Endothelial cell of umbilical vein (primary cell): ENCODE measurements around the gene VWA8. TPM values are rescaled to one million over a fixed set of nuclear protein-coding genes. Genes with fewer than 3 reads are reported as not detected.

Experiments used
- BruUV-seq: library from RNA; stranded (reverse); fragments of 400-500 nt; replicated peaks from 2 replicates; lab custom pipeline; 2021; lab: Mats Ljungman, UMichigan
- CTCF ChIA-PET: fragments of 300-600, 350-600 bp; sonication (Branson Sonifier 250); formaldehyde crosslinking; loops from one replicate; lab custom pipeline; 2021; ENCODE audit warnings: antibody characterized with exemption, inconsistent platforms; lab: Charles Lee
- POLR2A ChIA-PET: fragments of 300-600, 350-600 bp; sonication (Branson Sonifier 250); formaldehyde crosslinking; loops from one replicate; lab custom pipeline; 2021; ENCODE audit warnings: antibody characterized with exemption, inconsistent platforms; lab: Charles Lee
- DNase-seq: peaks from one replicate; pipeline ENCODE4 v3.0.0-alpha.2; 2011; ENCODE audit warnings: low read depth, low spot score
- FAIRE-seq: peaks from 2 replicates; lab custom pipeline; 2011; peaks lifted over from hg19 to GRCh38; lab: Jason Lieb, UNC
- H2AFZ ChIP-seq: 2 replicates; pipeline ENCODE4 v1.6.0; 2012; ENCODE audit warnings: low read depth, low read length, control low read depth, inconsistent platforms
- H3K27ac ChIP-seq: 2 replicates; pipeline ENCODE4 v1.5.1; 2011; ENCODE audit warnings: low read depth, mild to moderate bottlenecking, control low read depth, low read length, moderate library complexity; ENCODE audit not compliant: insufficient read depth
- H3K27me3 ChIP-seq, 2 experiments: 2 replicates each; pipeline versions ENCODE4 v1.6.0 to v1.6.1; 2011; ENCODE audit warnings: low read length in 2 of 2, mixed read lengths in 1 of 2; ENCODE audit not compliant: control insufficient read depth in 2 of 2, insufficient read depth in 2 of 2
- H3K36me3 ChIP-seq, 2 experiments: 2 replicates in 1 of 2; 3 replicates in 1 of 2; pipeline ENCODE4 v1.5.1; 2011; ENCODE audit warnings: low read length in 2 of 2, mild to moderate bottlenecking in 1 of 2, moderate library complexity in 1 of 2; ENCODE audit not compliant: control insufficient read depth in 2 of 2, insufficient read depth in 2 of 2; ENCODE audit errors: extremely low read depth in 1 of 2
- H3K4me1 ChIP-seq: 3 replicates; pipeline ENCODE4 v1.5.1; 2011; ENCODE audit warnings: mild to moderate bottlenecking, low read length; ENCODE audit not compliant: control insufficient read depth, insufficient read depth; ENCODE audit errors: extremely low read depth
- H3K4me2 ChIP-seq: 2 replicates; pipeline ENCODE4 v1.6.1; 2011; ENCODE audit warnings: low read length, control low read depth, mixed read lengths; ENCODE audit not compliant: insufficient read depth
- H3K4me3 ChIP-seq, 3 experiments: fragments of 200-600 bp in 1 of 3; sonication (generic), shearing (Covaris generic) in 1 of 3; replicated peaks in 1 of 3; 2 replicates each; pipeline ENCODE4 v1.5.1; 2011 to 2016; ENCODE audit warnings: control low read depth in 3 of 3, low read length in 3 of 3, mild to moderate bottlenecking in 2 of 3, inconsistent platforms in 1 of 3, low read depth in 1 of 3, moderate library complexity in 1 of 3; ENCODE audit not compliant: insufficient read depth in 1 of 3
- H3K79me2 ChIP-seq: 2 replicates; pipeline ENCODE4 v1.6.0; 2012; ENCODE audit warnings: low read length, inconsistent platforms; ENCODE audit not compliant: control insufficient read depth, insufficient read depth
- H3K9ac ChIP-seq: replicated peaks from 2 replicates; pipeline ENCODE3; 2011; ENCODE audit warnings: low read length, control low read depth; ENCODE audit not compliant: insufficient read depth; ENCODE audit errors: extremely low read depth
- H3K9me1 ChIP-seq: replicated peaks from 3 replicates; pipeline ENCODE4 v1.6.0; 2011; ENCODE audit warnings: mild to moderate bottlenecking, low read length; ENCODE audit not compliant: control insufficient read depth, insufficient read depth; ENCODE audit errors: extremely low read depth
- H3K9me3 ChIP-seq: replicated peaks from 2 replicates; pipeline ENCODE4 v1.5.1; 2012; ENCODE audit warnings: low read length, inconsistent platforms; ENCODE audit not compliant: control insufficient read depth, insufficient read depth
- H4K20me1 ChIP-seq: replicated peaks from 2 replicates; pipeline ENCODE3; 2011; ENCODE audit warnings: mild to moderate bottlenecking, low read length; ENCODE audit not compliant: control insufficient read depth, insufficient read depth; ENCODE audit errors: extremely low read depth
- EZH2 ChIP-seq: IDR thresholded peaks from 2 replicates; pipeline ENCODE4 v1.6.1; 2012; ENCODE audit warnings: borderline replicate concordance, low read depth, mild to moderate bottlenecking, moderate library complexity, low read length, inconsistent platforms; ENCODE audit not compliant: severe bottlenecking
- FOS ChIP-seq: IDR thresholded peaks from 2 replicates; pipeline ENCODE4 v1.6.1; 2011; ENCODE audit warnings: mild to moderate bottlenecking, low read length, moderate library complexity, borderline replicate concordance; ENCODE audit not compliant: insufficient read depth
- GATA2 ChIP-seq: IDR thresholded peaks from 2 replicates; pipeline ENCODE4 v1.7.0; 2011; ENCODE audit warnings: low read depth, mild to moderate bottlenecking, moderate library complexity, mixed read lengths, low read length; ENCODE audit not compliant: insufficient read length, insufficient read depth
- MAX ChIP-seq: IDR thresholded peaks from 2 replicates; pipeline ENCODE4 v1.6.1; 2011; ENCODE audit not compliant: insufficient read depth, insufficient read length
- MYC ChIP-seq: IDR thresholded peaks from one replicate; pipeline ENCODE4 v1.6.1; 2011; ENCODE audit warnings: mild to moderate bottlenecking, low read depth, low read length
- POLR2A ChIP-seq: IDR thresholded peaks from 2 replicates; pipeline ENCODE4 v1.6.1; 2012; ENCODE audit warnings: low read depth, mild to moderate bottlenecking, control low read depth, low read length
- POLR2AphosphoS5 ChIP-seq: IDR thresholded peaks from 2 replicates; pipeline ENCODE4 v1.6.1; 2012; ENCODE audit warnings: low read depth, mild to moderate bottlenecking, control low read depth, low read length, moderate library complexity; ENCODE audit not compliant: insufficient read depth
- dilution Hi-C: fragments of 300-500 bp; cut with MboI; formaldehyde crosslinking; loops from one replicate; pipeline ENCODE4 v1.15.0; 2019; ENCODE audit warnings: low sequenced_read_pairs; ENCODE audit not compliant: extremely low pct_ligation_motif_present
- intact Hi-C: fragments of 100-400 bp; cut with micrococcal nuclease; formaldehyde crosslinking; loops from one replicate; pipeline ENCODE4 v1.10.0; 2022
- polyA plus RNA-seq, 4 experiments: library from polyadenylated mRNA; depleted of rRNA in 3 of 4; stranded (reverse) in 3 of 4; unstranded in 1 of 4; fragments of >200 nt; gene quantifications; 2 replicates each; pipeline versions ENCODE4 v1.2.1 to v1.2.3, GENCODE V29; 2011 to 2012; ENCODE audit warnings: missing spikeins in 1 of 4
- total RNA-seq: library from RNA; stranded (reverse); gene quantifications from 2 replicates; pipeline ENCODE4 v1.2.3, GENCODE V29; 2021

Gene VWA8
- total and polyA plus RNA-seq, 2 donors (not counting 3 experiments of a cell fraction or from before 2014, with no cell fraction given): 2.9 to 11.3 TPM

- Histone ChIP-seq H2AFZ (no peak overlapping the region), H3K27ac (no peak overlapping the region), H3K4me2 (no peak overlapping the region), H4K20me1 (no peaks in the 10 kb centered on the region), H3K27me3 (peaks cover 9 to 12% of the 10 kb centered on the region in 2 experiments), H3K9me3 (no peaks in the 10 kb centered on the region), H3K9ac (no peak overlapping the region), H3K36me3 (no peaks in the 10 kb centered on the region), H3K4me3 (no peak overlapping the region), H3K4me1 (no peaks in the 10 kb centered on the region), H3K9me1 (no peaks in the 10 kb centered on the region), H3K79me2 (no peaks in the 10 kb centered on the region)
- TF ChIP-seq EZH2 (no peak), POLR2A (no peak), FOS (no peak)
- DNase-seq: no peak
- no TSS peak for BruUV-seq
- ChIA-PET CTCF (interaction anchor here (1.1 kb wide), 1 partner anchor 327 kb away, joined by 4 read pairs; no protein-coding TSS in a partner anchor), POLR2A (no interaction called here)
- FAIRE-seq: no peak
- intact Hi-C loops: no loop called here
- dilution Hi-C loops: no loop called here
Measured at GRCh38 chr13:41995336-41995735, 34.4 kb upstream of the VWA8 start.

GRCh38 chr13:41994696-41995095 is 33.8 kb upstream of the VWA8 start:
- intact Hi-C loops (no loop called here), dilution Hi-C loops (no loop called here)
- Histone ChIP-seq H3K27ac (no peak overlapping the region), H3K4me3 (no peak overlapping the region), H3K27me3 (peaks cover 6 to 7% of the 10 kb centered on the region in 2 experiments), H3K9me3 (no peaks in the 10 kb centered on the region), H4K20me1 (no peaks in the 10 kb centered on the region), H3K4me1 (no peaks in the 10 kb centered on the region), H3K36me3 (no peaks in the 10 kb centered on the region), H3K4me2 (no peak overlapping the region), H3K9ac (no peak overlapping the region), H3K9me1 (no peaks in the 10 kb centered on the region), H2AFZ (no peak overlapping the region), H3K79me2 (no peaks in the 10 kb centered on the region)
- BruUV-seq: no TSS peak
- ChIA-PET CTCF (interaction anchor here (0.9 to 1.1 kb wide), 2 partner anchors 53 to 326 kb away, joined by 4 to 5 read pairs; no protein-coding TSS in a partner anchor), POLR2A (no interaction called here)
- FAIRE-seq: no peak
- no peak for DNase-seq
- TF ChIP-seq MAX (no peak), GATA2 (no peak), FOS (no peak), EZH2 (no peak), MYC (no peak), POLR2AphosphoS5 (no peak)
